Ovary (tissue), 9 donors: Measurements from ENCODE around the gene TNS3. TPM values are rescaled to one million over a fixed set of nuclear protein-coding genes. Genes with fewer than 3 reads are reported as not detected.
A peak's percentile ranks its signal among the peaks of the same experiment; 100 is the strongest.

ENCODE experiments used
- DNase-seq, 5 donors: peaks; one replicate each; pipeline ENCODE4 v3.0.0-alpha.2; 2019 to 2020
- H3K27ac ChIP-seq, 2 donors: fragments of 200-600 bp; one replicate each; pipeline versions ENCODE4 v1.5.1 to v1.8.0; 2019 to 2022
- H3K27me3 ChIP-seq: fragments of 200-600 bp; one replicate; pipeline ENCODE4 v1.8.0; 2022
- H3K36me3 ChIP-seq: fragments of 200-600 bp; sonication (generic); one replicate; pipeline ENCODE4 v1.5.1; 2019
- H3K4me1 ChIP-seq: one replicate; pipeline ENCODE4 v1.8.1; 2013; ENCODE audit warnings: mild to moderate bottlenecking, moderate library complexity; ENCODE audit not compliant: insufficient read depth
- H3K4me3 ChIP-seq: fragments of 200-600 bp; sonication (generic); one replicate; pipeline ENCODE4 v1.5.1; 2017
- H3K9me3 ChIP-seq, 2 donors: fragments of 200-600 bp in 1 of 2; sonication (generic) in 1 of 2; one replicate each; pipeline versions ENCODE4 v1.5.1 to v1.8.1; 2013 to 2019; ENCODE audit warnings: mild to moderate bottlenecking in 1 of 2, moderate library complexity in 1 of 2
- EP300 ChIP-seq: sonication (generic); formaldehyde crosslinking; IDR thresholded peaks from one replicate; pipeline ENCODE4 v1.6.1; 2017; ENCODE audit warnings: antibody characterized with exemption
- POLR2A ChIP-seq: fragments of 450-650 bp; IDR thresholded peaks from one replicate; pipeline ENCODE4 v1.6.1; 2017; ENCODE audit warnings: antibody characterized with exemption, mild to moderate bottlenecking, moderate library complexity
- WGBS, 3 donors: extraction: QIAGEN DNeasy Blood & Tissue Kit in 1 of 3; methylation state at CpG; one replicate each; pipeline versions ENCODE4 v1.1.5 to v1.1.7; 2013 to 2017; 5-methylcytosine and 5-hydroxymethylcytosine counted together
- intact Hi-C, 4 donors: fragments of 100-400 bp; cut with DNase I; formaldehyde crosslinking; loops; one replicate each; pipeline versions ENCODE4 v1.11.0 to v1.15.1; 2022 to 2023
- polyA plus RNA-seq, 2 donors: library from polyadenylated mRNA; stranded (reverse); fragments of 200-250 nt in 1 of 2; fragments of 350-450 nt in 1 of 2; fragmentation: Illumina TruSeq in 1 of 2; extraction: RNeasy Lipid Tissue Mini Kit (QIAGEN cat#74804) in 1 of 2; gene quantifications; one replicate each; pipeline ENCODE4 v1.2.3, GENCODE V29; 2013 to 2014
- total RNA-seq, 7 donors: library from RNA; depleted of rRNA in 2 of 7; stranded (reverse); fragments of >200 nt in 2 of 7; fragmentation: NEBNext Ultra II Directional in 3 of 7; extraction: Animal tissue kit (Norgen Biotek cat#: 25700) in 3 of 7; gene quantifications; one replicate each; pipeline versions ENCODE4 v1.1.0 to v1.2.4, GENCODE V29; 2016 to 2023
- TF ChIP-seq, protein P1 (sequence below), 3 donors: fragments of 450-650 bp in 2 of 3; fragments of 200-600 bp in 1 of 3; IDR thresholded peaks; one replicate each; pipeline versions ENCODE4 v1.5.1 to v1.8.0; 2016 to 2022; ENCODE audit warnings: antibody characterized with exemption in 3 of 3, mild to moderate bottlenecking in 1 of 3
- donor health status: DM: no; HTN: no; CAD: no; lungs with moderate emphysema.
- donor health status: DM: no; HTN: no; CAD: no.
- donor health status: Bipolar disorder and iron deficiency.
- donor health status: DM: yes; HTN: yes; CAD: no.
- donor health status: DM: no; HTN: no; CAD: no.
- donor health status: DM: yes; HTN: yes; CAD: no.

TNS3 gene
- total and polyA plus RNA-seq, 9 donors, result 36.6 to 137 (median 91.3) TPM

- peaks cover 45% of the 10 kb centered on the region for H3K4me1 ChIP-seq
- TF ChIP-seq, protein P1, sequence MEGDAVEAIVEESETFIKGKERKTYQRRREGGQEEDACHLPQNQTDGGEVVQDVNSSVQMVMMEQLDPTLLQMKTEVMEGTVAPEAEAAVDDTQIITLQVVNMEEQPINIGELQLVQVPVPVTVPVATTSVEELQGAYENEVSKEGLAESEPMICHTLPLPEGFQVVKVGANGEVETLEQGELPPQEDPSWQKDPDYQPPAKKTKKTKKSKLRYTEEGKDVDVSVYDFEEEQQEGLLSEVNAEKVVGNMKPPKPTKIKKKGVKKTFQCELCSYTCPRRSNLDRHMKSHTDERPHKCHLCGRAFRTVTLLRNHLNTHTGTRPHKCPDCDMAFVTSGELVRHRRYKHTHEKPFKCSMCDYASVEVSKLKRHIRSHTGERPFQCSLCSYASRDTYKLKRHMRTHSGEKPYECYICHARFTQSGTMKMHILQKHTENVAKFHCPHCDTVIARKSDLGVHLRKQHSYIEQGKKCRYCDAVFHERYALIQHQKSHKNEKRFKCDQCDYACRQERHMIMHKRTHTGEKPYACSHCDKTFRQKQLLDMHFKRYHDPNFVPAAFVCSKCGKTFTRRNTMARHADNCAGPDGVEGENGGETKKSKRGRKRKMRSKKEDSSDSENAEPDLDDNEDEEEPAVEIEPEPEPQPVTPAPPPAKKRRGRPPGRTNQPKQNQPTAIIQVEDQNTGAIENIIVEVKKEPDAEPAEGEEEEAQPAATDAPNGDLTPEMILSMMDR (IDR thresholded peaks at IDR 0.05), result no peak
- TF ChIP-seq EP300 (no peak), POLR2A (no peak)
- intact Hi-C loops, result loop anchor here in 1 of 4 donors (10.0 kb wide), 1 partner anchor 81 kb away; no protein-coding TSS in a partner anchor
- peak overlapping the region; percentile 54 to 75 for H3K27ac ChIP-seq
- DNase-seq, result no peak
- no peaks in the 10 kb centered on the region for H3K9me3 ChIP-seq
- WGBS, 3 donors, result 51 to 59% (median 52%) methylated on average over 8 of the region's 8 CpGs
- H3K27me3 ChIP-seq, result no peaks in the 10 kb centered on the region
- H3K36me3 ChIP-seq, result no peaks in the 10 kb centered on the region
- no peak overlapping the region for H3K4me3 ChIP-seq
Measured at GRCh38 chr7:47405286-47405904, 176.5 kb downstream of the TNS3 start.

GRCh38 chr7:47404010-47404409 is 177.9 kb downstream of the TNS3 start:
- intact Hi-C loops, result loop anchor here in 1 of 4 donors (10.0 kb wide), 1 partner anchor 79 kb away; no protein-coding TSS in a partner anchor
- Histone ChIP-seq H3K4me3 (no peak overlapping the region), H3K27me3 (no peaks in the 10 kb centered on the region), H3K27ac (peak overlapping the region in 1 of 2 donors; percentile 75), H3K36me3 (no peaks in the 10 kb centered on the region), H3K9me3 (no peaks in the 10 kb centered on the region), H3K4me1 (peaks cover 41% of the 10 kb centered on the region)
- 53 to 71% (median 62%) methylated on average over 3 of the region's 3 CpGs for WGBS, 3 donors
- peak in 1 of 5 donors; percentile 13 for DNase-seq
- TF ChIP-seq POLR2A (no peak), EP300 (no peak)
- TF ChIP-seq, protein P1 (IDR thresholded peaks at IDR 0.05), result no peak

DNA sequence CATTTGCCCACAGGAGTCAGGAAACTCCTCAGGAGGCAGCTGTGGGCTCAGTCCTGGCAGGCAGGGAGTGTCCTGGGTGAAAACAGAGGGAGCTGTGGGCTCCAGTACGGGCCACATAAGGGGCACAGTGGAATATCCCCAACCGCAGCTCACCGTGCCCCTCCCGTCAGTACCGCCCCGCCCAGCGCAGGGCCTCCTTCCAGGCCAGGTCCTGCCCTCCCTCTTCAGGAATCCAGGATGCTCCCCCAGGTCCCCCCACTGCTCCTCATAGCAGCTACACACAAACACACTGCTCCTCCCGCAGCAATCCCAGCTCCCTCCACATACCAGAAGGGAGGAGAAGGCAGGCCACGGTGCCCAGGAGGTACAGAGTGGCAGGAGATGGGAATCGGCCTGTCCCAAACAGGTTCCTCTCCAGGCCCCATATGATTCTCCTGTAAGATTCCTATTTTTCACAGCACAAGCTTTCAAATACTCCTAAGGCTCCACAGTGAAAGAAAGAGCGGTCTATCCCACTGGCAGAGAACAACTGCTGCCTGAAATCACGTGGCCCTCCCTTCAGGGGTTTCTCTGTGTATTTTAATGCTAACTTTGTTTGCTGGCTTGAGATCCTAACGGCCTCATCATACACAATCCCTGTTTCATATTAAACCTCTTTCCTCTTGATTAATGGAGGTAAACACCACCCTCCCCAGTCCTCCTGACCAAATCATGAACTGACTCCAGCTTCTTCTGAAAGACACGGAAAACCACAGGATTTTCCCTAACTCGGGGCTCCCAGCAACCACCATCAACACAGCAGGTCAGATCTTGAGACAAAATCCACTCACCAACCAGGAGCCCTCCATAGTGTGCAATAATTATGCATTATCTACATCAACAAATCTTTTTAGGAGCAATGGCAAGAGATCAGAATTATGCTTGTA is 178.7 kb downstream of the TNS3 start:
- Histone ChIP-seq H3K4me3 (no peak overlapping the region), H3K36me3 (no peaks in the 10 kb centered on the region), H3K9me3 (no peaks in the 10 kb centered on the region), H3K27ac (peak overlapping the region; percentile 5 to 75), H3K27me3 (no peaks in the 10 kb centered on the region), H3K4me1 (peaks cover 39% of the 10 kb centered on the region)
- intact Hi-C loops, result loop anchor here in 1 of 4 donors (10.0 kb wide), 1 partner anchor 78 kb away; no protein-coding TSS in a partner anchor
- DNase-seq, result peak; percentile 8 to 72 (median 56)
- WGBS, 3 donors, result 19 to 36% (median 34%) methylated on average over 15 of the region's 15 CpGs
- TF ChIP-seq, protein P1 (IDR thresholded peaks at IDR 0.05), result no peak
- TF ChIP-seq EP300, result no peak
- TF ChIP-seq POLR2A, result no peak
